ENCODE data around the gene PRKAR1B.
"Not testable (repeated sequence)": the region's sequence is repeated elsewhere in the genome, so short reads cannot be mapped to it uniquely, and the experiment has no call there.

PRKAR1B gene

GRCh38 chr7:668139-668931 is 58.7 kb downstream of the PRKAR1B start:
- DNase-seq (ENCODE audit: low read depth in 2 of 2), result no peak

GRCh38 chr7:666454-667292 is 60.4 kb downstream of the PRKAR1B start:
- DNase-seq (ENCODE audit: low read depth in 2 of 2), result no peak

DNA sequence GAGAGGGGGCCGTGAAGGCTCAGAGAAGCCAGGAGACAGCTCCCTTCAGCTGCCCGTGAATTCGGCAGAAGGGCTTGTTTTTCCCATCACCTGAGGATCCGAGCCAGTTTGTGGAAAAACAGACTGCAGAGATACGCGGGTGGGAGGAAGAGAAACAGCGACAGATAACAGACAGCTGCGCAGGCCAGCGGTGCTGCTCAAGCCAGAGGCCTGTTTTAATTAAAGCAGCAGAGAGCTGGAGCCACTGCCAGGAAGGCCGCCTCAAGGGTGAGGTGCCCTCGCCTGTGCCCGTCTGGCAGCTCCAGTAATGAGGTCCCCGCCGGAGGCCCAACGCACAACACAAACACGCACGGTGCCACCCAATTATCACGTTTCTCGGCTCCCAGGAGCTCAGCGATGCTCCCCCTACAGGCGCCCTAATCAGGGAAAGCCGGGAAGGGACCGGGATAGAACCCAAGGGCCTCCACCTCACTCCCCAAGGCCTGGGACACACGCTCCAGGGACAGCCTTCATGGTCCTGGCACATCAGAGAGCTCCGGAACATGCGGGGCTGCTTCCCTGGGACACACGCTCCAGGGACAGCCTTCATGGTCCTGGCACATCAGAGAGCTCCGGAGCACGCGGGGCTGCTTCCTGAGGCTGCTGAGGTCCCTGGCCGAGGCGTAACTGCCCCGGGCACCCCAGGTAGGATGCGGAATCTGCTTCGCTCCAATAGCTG is 61.2 kb downstream of the PRKAR1B start:
- no peak for DNase-seq (ENCODE audit: low read depth in 2 of 2)

GRCh38 chr7:664997-665735 is 61.9 kb downstream of the PRKAR1B start:
- no peak for DNase-seq (ENCODE audit: low read depth in 2 of 2)

DNA sequence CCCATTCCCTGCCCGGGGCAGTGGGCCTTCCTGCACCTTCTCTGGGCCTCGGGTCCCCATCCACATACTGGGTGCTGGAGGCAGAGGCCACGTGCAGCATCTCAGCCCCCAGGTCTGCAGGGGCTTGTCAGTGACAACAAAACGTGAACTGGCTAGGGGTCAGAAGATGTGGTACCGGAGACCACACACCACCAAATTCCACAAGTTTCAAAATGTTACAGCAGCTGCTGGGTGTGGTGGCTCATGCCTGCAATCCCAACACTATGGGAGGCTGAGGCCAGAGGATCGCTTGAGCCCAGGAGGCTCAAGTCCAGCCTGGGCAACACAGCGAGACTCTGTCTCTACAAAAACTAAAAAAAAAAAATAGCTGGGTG is 62.7 kb downstream of the PRKAR1B start:
- no peak for DNase-seq (ENCODE audit: low read depth in 2 of 2)

DNA sequence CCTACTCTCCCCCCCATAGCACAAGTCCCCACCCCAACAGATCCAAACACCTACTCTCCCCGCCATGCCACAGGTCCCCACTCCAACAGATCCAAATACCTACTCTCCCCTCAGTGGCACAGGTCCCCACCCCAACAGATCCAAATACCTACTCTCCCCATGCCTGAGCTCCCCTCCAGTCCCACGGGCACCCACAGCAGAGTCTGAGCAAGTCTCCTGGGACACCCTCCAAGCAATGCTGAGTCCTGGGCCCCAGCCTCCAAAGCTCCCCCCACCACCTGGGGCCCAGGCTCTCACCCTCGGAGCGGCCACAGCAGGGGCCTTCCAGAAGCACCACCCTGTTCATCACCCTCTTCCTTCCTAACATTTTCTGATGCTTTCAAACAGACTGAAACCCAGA is 64.5 kb downstream of the PRKAR1B start:
- no peak for DNase-seq (ENCODE audit: low read depth in 2 of 2)

GRCh38 chr7:659996-660395 is 67.1 kb downstream of the PRKAR1B start:
- DNase-seq (ENCODE audit: low read depth in 2 of 2), result no peak

DNA sequence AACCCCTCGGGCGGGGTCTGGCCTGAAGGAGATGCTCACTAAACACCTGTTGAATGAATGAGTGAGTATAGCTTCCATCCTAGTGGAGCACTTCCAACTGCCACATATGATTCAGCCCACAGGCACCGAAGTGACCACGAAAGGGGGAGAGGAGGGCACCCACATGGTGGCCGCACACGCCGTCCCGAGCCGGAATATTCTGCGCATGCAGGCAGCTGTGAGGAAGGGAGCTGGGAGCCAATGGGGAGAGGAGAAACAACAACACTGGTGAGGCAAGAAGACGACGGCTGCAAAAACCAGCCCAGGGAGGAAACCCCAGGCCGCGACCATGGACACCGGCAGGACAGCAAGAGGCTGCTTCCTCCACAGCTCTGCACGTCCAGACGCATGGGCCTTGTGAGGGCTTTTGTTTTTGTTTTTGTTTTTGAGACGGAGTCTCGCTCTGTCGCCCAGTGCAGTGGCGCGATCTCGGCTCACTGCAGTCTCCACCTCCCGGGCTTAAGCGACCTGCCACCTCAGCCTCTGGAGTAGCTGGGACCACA is 67.7 kb downstream of the PRKAR1B start:
- DNase-seq (ENCODE audit: low read depth in 2 of 2), result no peak

DNA sequence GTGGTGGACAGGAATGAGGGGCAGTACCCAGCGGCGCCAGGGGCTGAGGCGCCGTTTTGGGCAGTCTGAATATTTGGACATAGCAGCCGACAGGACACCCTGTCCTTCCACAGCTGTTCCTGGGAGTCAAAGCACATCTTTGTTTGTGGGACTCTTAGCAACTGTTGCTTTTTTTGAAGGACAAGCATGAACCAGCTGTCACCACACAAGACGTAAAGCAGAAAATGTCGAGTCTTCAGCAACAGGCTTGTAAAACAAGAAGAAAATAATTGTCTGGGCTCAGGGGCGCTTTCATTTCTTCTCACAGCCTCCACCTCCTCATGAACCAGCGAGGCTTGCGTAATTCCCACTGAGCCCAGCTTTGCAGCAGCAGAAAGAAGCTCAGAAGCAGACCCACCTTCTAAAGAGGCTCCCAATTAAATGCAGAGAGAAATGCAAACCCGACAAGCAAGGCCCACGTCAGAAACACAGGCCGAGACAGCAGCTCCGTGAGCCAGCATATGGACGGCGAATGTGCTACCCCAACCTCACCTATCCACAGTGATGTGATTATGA is 69.4 kb downstream of the PRKAR1B start:
- no peak for DNase-seq (ENCODE audit: low read depth in 2 of 2)

- DNase-seq (ENCODE audit: low read depth in 2 of 2), result not testable (repeated sequence)
These were observed 70.1 kb downstream of the PRKAR1B start for GRCh38 chr7:657010-657409.

DNA sequence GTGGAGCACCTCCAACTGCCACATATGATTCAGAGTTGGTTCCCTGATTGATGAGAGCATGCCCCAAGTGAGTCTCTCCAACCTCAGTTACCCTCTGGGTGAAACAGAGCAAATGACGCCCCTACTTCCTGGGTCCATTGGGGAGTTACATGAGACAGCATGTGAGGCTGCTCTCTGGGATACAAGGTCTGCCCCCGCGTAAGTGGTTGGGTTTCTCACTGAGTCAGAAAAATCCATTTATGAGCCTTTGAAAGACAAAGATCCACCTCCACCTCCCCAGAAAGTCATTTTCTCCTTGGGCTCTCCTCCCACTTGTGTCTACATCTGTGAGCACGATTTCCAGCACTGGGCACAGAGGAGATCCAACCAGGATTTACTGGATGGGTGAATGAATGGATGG is 71.3 kb downstream of the PRKAR1B start:
- no peak for DNase-seq (ENCODE audit: low read depth in 2 of 2)

GRCh38 chr7:653829-654764 is 73.0 kb downstream of the PRKAR1B start:
- no peak for DNase-seq (ENCODE audit: low read depth in 2 of 2)

- no peak for DNase-seq (ENCODE audit: low read depth in 2 of 2)
These were observed 74.2 kb downstream of the PRKAR1B start for GRCh38 chr7:652881-653280.

- not testable (repeated sequence) for DNase-seq (ENCODE audit: low read depth in 2 of 2)
These were observed 74.9 kb downstream of the PRKAR1B start for GRCh38 chr7:652167-652566.

DNA sequence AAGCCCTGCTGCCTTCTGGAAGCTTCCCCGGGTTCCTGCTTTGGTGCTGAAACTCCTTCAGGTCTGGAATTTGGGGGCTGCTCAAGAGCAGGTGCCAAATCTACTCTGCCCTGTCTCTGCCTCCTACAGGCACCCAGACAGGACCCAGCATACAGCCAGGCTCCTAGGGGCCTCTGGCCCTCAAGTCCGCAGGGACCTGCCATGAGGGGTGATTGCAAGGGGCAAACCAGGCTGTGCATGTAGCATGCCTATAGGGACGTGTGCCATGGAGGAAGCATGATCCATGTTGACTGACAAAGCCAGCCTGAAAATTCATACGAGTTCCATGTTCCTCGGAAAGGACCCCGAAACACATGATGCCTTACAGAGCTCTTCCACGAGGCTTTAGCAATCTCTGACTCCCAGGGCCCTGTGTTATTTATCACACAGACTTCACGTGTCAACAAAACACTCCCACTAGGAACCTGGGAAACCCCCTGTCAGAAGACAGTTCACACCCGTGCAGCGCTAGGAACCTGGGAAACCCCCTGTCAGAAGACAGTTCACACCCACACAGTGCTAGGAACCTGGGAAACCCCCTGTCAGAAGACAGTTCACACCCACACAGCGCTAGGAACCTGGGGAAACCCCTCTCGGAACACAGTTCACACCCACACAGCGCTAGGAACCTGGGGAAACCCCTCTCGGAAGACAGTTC is 75.9 kb downstream of the PRKAR1B start:
- DNase-seq (ENCODE audit: low read depth in 2 of 2), result no peak

DNA sequence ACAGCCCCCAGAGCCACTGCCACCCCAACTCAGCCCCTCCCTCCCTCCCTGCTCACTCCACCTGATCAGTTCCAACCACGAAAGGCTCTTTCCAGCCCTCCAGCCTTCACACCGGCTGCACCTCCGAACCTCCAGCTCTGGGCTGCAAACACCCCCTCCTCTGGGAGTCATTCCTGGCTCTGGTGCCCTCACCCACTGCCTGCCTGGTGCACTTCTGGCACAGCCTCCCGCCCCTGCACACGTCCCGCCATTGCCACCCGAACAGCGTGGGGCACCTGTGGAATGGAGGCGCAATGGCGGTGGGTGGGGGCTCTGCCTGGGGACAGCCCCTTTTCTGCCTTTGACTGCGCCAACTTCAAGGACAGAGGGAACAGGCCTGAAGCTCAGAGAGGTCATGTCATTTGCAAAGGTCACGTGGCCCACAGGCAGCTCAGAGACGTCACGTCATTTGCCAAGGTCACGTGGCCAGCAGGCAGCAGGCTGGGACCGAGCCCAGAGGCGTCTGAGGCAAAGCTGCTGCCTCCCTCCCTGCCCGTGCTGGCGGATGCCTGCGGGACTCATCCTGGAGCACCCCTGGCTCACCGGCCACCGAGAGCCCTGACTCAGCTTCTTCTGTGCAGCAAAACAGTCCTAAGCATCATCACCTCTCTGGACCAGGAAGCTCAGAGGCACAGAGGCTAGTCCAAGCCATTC is 76.6 kb downstream of the PRKAR1B start:
- no peak for DNase-seq (ENCODE audit: low read depth in 2 of 2)

DNA sequence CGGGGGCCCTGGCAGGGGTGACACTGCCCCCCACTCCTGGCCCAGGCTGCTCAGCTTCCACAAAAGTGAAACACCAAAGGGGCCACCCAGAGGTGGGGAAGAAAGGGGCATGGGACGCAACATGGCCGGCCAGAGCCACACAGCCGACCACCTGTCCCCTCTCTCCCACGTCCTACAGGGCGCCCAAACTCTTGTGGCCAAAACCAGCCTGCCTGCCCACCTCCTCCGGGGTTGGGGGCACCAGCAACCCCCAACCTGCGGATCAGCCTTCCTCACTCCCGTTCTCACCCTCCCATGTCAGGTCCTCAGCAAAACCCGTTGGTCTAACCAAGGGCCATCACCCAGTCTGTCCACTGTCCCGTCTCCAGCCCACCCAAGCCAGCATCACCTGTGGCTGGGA is 80.1 kb downstream of the PRKAR1B start:
- DNase-seq (ENCODE audit: low read depth in 2 of 2), result no peak

DNA sequence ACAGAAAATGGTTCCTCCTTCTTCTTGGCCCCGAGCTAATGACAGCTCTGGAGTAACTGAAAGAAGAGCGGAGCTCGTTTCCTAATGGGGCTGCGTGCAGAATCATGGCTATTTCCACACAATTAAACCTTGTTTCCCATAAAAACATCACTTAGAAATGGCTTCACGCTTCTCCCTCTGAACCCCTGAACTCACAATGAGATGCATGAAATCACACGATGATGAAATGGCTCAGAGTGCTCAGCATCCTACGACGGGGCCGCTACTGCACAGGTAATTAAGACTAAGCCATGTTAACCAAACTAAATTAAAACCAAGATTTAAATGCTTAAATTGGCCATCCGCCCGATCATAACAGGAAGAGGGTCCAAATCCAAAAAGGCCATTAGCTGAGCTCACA is 80.6 kb downstream of the PRKAR1B start:
- DNase-seq (ENCODE audit: low read depth in 2 of 2), result no peak

DNA sequence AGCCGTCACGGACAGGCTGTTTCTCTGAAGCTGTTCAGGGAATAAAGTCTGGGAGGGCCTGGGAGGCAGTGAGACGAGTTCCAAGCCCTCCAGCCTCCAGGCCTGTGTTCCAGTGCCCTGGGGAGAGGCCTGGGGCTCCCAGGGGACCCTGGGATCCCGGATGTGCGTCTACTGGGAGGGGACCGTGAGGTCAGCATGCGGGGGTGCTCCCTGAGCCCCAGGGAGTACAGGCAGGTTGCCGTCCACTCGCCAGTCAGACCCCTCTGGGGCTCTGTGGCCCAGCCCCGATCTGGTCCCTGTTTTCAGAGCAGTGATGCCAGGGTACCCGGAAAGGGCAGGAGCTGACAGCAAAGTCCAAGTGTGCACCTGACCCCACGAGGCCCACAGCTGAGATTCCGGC is 81.5 kb downstream of the PRKAR1B start:
- no peak for DNase-seq (ENCODE audit: low read depth in 2 of 2)

Measured in stimulated activated CD4-positive, alpha-beta T cell treated with anti-CD3 and anti-CD28 coated beads, Interleukin-1b, Interleukin-23, amount 100 ng/mL, for 1 hour (primary cell).